Measurements from ENCODE around the gene HHIPL1.

HHIPL1 gene

DNA sequence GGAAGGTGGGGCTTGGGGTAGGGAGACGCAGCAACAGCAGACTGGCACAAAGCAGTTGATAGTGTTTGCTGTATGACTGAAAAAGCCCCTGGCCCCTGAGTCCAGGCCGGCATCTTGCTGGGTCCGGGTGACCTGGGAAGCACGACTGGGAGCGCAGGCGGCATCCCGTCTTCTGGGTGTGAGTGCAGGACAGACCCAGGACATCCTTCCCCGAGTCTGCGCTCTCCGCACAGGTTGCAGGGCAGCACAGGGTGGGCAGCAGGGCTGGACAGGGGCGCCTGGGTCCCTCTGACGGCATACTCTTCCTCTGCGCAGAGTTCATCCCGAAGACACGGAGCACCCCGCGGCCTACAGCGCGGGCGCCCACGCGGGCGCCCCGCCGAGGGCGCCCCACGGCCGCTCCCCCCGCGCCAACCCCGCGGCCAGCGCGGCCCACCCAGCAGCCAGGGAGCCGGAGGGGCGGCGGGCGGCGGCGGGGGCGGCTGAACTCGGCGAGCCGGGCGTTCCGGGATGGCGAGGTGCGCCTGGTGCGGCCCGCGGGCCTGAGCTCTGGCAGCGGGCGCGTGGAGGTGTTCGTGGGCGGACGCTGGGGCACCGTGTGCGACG lies 29.9 kb downstream of the HHIPL1 start:
- Histone ChIP-seq H3K4me1 (ENCODE audit: control insufficient read depth, low read length) (peaks cover 7% of the 10 kb centered on the region), H3K79me2 (ENCODE audit: control insufficient read depth, low read length) (no peaks in the 10 kb centered on the region), H3K4me2 (ENCODE audit: low read length) (no peak overlapping the region), H3K36me3 (ENCODE audit: control insufficient read depth, low read length) (no peaks in the 10 kb centered on the region), H3K27me3 (ENCODE audit: control insufficient read depth, low read length) (no peaks in the 10 kb centered on the region), H3K27ac (ENCODE audit: low read depth, low read length) (no peak overlapping the region), H3K9me3 (ENCODE audit: control insufficient read depth, insufficient read depth, low read length) (peaks cover 9% of the 10 kb centered on the region; the same call in 1 of the 2 replicates), H4K20me1 (ENCODE audit: control insufficient read depth, insufficient read depth, low read depth, low read length) (no peaks in the 10 kb centered on the region), H3K4me3 (ENCODE audit: low read length) (no peak overlapping the region), H3F3A (ENCODE audit: control insufficient read depth, insufficient read depth) (no peaks in the 10 kb centered on the region), H3K9me2 (replicated peaks; ENCODE audit: control insufficient read depth, low read length) (no peaks in the 10 kb centered on the region)
- TF ChIP-seq, protein P1, sequence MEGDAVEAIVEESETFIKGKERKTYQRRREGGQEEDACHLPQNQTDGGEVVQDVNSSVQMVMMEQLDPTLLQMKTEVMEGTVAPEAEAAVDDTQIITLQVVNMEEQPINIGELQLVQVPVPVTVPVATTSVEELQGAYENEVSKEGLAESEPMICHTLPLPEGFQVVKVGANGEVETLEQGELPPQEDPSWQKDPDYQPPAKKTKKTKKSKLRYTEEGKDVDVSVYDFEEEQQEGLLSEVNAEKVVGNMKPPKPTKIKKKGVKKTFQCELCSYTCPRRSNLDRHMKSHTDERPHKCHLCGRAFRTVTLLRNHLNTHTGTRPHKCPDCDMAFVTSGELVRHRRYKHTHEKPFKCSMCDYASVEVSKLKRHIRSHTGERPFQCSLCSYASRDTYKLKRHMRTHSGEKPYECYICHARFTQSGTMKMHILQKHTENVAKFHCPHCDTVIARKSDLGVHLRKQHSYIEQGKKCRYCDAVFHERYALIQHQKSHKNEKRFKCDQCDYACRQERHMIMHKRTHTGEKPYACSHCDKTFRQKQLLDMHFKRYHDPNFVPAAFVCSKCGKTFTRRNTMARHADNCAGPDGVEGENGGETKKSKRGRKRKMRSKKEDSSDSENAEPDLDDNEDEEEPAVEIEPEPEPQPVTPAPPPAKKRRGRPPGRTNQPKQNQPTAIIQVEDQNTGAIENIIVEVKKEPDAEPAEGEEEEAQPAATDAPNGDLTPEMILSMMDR (IDR thresholded peaks at IDR 0.05; ENCODE audit: low read depth, low read length, poor library complexity, severe bottlenecking), result no peak
- TF ChIP-seq EZH2phosphoT487 (IDR thresholded peaks at IDR 0.05; ENCODE audit: borderline replicate concordance, low read length), result no peak

DNA sequence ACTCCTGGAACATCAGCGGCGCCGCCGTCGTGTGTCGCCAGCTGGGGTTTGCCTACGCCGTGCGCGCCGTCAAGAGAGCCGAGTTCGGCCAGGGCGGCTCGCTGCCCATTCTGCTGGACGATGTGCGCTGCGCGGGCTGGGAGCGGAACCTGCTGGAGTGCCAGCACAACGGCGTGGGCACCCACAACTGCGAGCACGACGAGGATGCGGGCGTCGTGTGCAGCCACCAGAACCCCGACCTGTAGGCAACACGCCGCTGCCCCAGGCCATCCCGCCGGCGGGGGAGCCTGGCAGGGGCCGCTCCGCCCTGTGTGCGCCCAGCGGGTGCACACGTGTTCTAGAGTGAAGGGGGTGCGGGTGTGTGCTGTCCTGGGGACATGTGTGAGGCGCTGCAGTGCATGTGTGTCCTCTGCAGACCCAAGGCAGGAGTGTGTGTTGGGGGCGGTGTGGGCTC lies 30.5 kb downstream of the HHIPL1 start:
- Histone ChIP-seq H3F3A (ENCODE audit: control insufficient read depth, insufficient read depth) (no peaks in the 10 kb centered on the region), H3K9me3 (ENCODE audit: control insufficient read depth, insufficient read depth, low read length) (peaks cover 9% of the 10 kb centered on the region; the same call in 1 of the 2 replicates), H3K27ac (ENCODE audit: low read depth, low read length) (no peak overlapping the region), H3K9me2 (replicated peaks; ENCODE audit: control insufficient read depth, low read length) (no peaks in the 10 kb centered on the region), H3K4me2 (ENCODE audit: low read length) (no peak overlapping the region), H4K20me1 (ENCODE audit: control insufficient read depth, insufficient read depth, low read depth, low read length) (no peaks in the 10 kb centered on the region), H3K4me1 (ENCODE audit: control insufficient read depth, low read length) (peaks cover 7% of the 10 kb centered on the region), H3K36me3 (ENCODE audit: control insufficient read depth, low read length) (no peaks in the 10 kb centered on the region), H3K27me3 (ENCODE audit: control insufficient read depth, low read length) (no peaks in the 10 kb centered on the region), H3K4me3 (ENCODE audit: low read length) (no peak overlapping the region), H3K79me2 (ENCODE audit: control insufficient read depth, low read length) (no peaks in the 10 kb centered on the region)
- TF ChIP-seq EZH2phosphoT487 (IDR thresholded peaks at IDR 0.05; ENCODE audit: borderline replicate concordance, low read length), result no peak
- TF ChIP-seq, protein P1 (IDR thresholded peaks at IDR 0.05; ENCODE audit: low read depth, low read length, poor library complexity, severe bottlenecking), result no peak

DNA sequence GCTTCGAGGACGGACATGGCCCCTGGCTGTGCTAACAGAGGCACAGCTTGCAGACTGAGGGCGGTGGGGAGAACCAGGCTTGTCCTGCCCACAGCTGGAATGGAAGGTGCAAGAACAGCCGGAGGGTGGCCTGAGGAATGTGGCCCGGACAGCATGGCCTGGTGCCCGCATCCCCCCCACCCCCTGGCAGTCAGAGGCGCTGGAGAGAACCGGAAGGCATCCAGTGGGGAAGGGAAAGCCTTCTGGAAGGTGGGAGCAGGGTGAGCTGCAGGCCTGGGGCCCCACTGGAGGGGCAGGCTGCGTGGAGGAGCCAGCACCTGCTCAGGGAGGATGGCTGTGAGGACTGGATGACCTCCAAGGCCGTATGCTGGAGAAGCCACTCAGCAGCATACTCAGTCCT lies 31.0 kb downstream of the HHIPL1 start:
- Histone ChIP-seq H4K20me1 (ENCODE audit: control insufficient read depth, insufficient read depth, low read depth, low read length) (no peaks in the 10 kb centered on the region), H3K27me3 (ENCODE audit: control insufficient read depth, low read length) (no peaks in the 10 kb centered on the region), H3K9me3 (ENCODE audit: control insufficient read depth, insufficient read depth, low read length) (peaks cover 9% of the 10 kb centered on the region; the same call in 1 of the 2 replicates), H3K36me3 (ENCODE audit: control insufficient read depth, low read length) (no peaks in the 10 kb centered on the region), H3K27ac (ENCODE audit: low read depth, low read length) (no peak overlapping the region), H3K4me1 (ENCODE audit: control insufficient read depth, low read length) (peaks cover 7% of the 10 kb centered on the region), H3K4me2 (ENCODE audit: low read length) (no peak overlapping the region), H3K9me2 (replicated peaks; ENCODE audit: control insufficient read depth, low read length) (no peaks in the 10 kb centered on the region), H3K4me3 (ENCODE audit: low read length) (no peak overlapping the region), H3K79me2 (ENCODE audit: control insufficient read depth, low read length) (no peaks in the 10 kb centered on the region), H3F3A (ENCODE audit: control insufficient read depth, insufficient read depth) (no peaks in the 10 kb centered on the region)
- no peak for TF ChIP-seq EZH2phosphoT487 (IDR thresholded peaks at IDR 0.05; ENCODE audit: borderline replicate concordance, low read length)
- TF ChIP-seq, protein P1 (IDR thresholded peaks at IDR 0.05; ENCODE audit: low read depth, low read length, poor library complexity, severe bottlenecking), result no peak

Data from DOHH2 (cell line).